HEK293T (cell line): ENCODE data around the gene SNX8.
"Not testable (repeated sequence)": the region's sequence is repeated elsewhere in the genome, so short reads cannot be mapped to it uniquely, and the experiment has no call there.

Experiments
- CTCF ChIA-PET: fragments of 350-600 bp; formaldehyde crosslinking; extraction: SDS; loops from one replicate; lab custom pipeline; 2021; ENCODE audit warnings: antibody characterized with exemption, inconsistent platforms; lab: Yijun Ruan, JAX
- POLR2A ChIA-PET: fragments of 350-600 bp; formaldehyde crosslinking; extraction: SDS; loops from one replicate; lab custom pipeline; 2020; ENCODE audit warnings: antibody characterized with exemption, inconsistent platforms; lab: Yijun Ruan, JAX
- DNase-seq: peaks from one replicate; pipeline ENCODE4 v3.0.0; 2012; ENCODE audit warnings: mixed read lengths; ENCODE audit errors: extremely low spot score
- ARNT ChIP-seq: fragments of 450-650 bp; IDR thresholded peaks from 2 replicates; pipeline ENCODE4 v1.6.1; 2017; ENCODE audit warnings: mild to moderate bottlenecking
- BHLHE40 ChIP-seq: fragments of 450-650 bp; IDR thresholded peaks from 2 replicates; pipeline ENCODE4 v1.6.1; 2016; ENCODE audit warnings: mild to moderate bottlenecking, moderate library complexity, borderline replicate concordance
- CTBP1 ChIP-seq: fragments of 450-650 bp; IDR thresholded peaks from 2 replicates; pipeline ENCODE4 v1.6.1; 2016; ENCODE audit warnings: borderline replicate concordance
- ELF4 ChIP-seq: fragments of 450-650 bp; IDR thresholded peaks from 2 replicates; pipeline ENCODE4 v1.6.1; 2017; ENCODE audit warnings: antibody characterized with exemption
- FOXA1 ChIP-seq: fragments of 450-650 bp; IDR thresholded peaks from 2 replicates; pipeline ENCODE4 v1.6.1; 2016; ENCODE audit warnings: mild to moderate bottlenecking
- FOXK2 ChIP-seq: fragments of 450-650 bp; IDR thresholded peaks from 2 replicates; pipeline ENCODE4 v1.6.1; 2016; ENCODE audit warnings: mild to moderate bottlenecking
- FOXM1 ChIP-seq: fragments of 450-650 bp; IDR thresholded peaks from 2 replicates; pipeline ENCODE4 v1.6.1; 2017; ENCODE audit warnings: mild to moderate bottlenecking, borderline replicate concordance
- HDGF ChIP-seq: fragments of 450-650 bp; IDR thresholded peaks from 2 replicates; pipeline ENCODE4 v1.6.1; 2017; ENCODE audit warnings: antibody characterized with exemption, borderline replicate concordance
- L3MBTL2 ChIP-seq: fragments of 450-650 bp; conservative IDR thresholded peaks from 2 replicates; pipeline ENCODE4 v1.6.1; 2016; ENCODE audit warnings: mild to moderate bottlenecking
- LEF1 ChIP-seq: fragments of 450-650 bp; IDR thresholded peaks from 2 replicates; pipeline ENCODE4 v1.6.1; 2017; ENCODE audit warnings: mild to moderate bottlenecking, borderline replicate concordance
- NFRKB ChIP-seq: fragments of 450-650 bp; IDR thresholded peaks from 2 replicates; pipeline ENCODE4 v1.6.1; 2016; ENCODE audit warnings: mild to moderate bottlenecking, moderate library complexity
- SP1 ChIP-seq: fragments of 450-650 bp; IDR thresholded peaks from 2 replicates; pipeline ENCODE4 v1.6.1; 2017
- SUZ12 ChIP-seq: fragments of 450-650 bp; IDR thresholded peaks from 2 replicates; pipeline ENCODE4 v1.6.1; 2016; ENCODE audit warnings: mild to moderate bottlenecking
- TARDBP ChIP-seq: fragments of 450-650 bp; IDR thresholded peaks from 2 replicates; pipeline ENCODE4 v1.6.1; 2016
- ZNF384 ChIP-seq: fragments of 450-650 bp; IDR thresholded peaks from 2 replicates; pipeline ENCODE4 v1.6.1; 2016
- TF ChIP-seq, protein P1 (sequence below): fragments of 450-650 bp; IDR thresholded peaks from 2 replicates; pipeline ENCODE4 v1.6.1; 2016

SNX8 gene

DNA sequence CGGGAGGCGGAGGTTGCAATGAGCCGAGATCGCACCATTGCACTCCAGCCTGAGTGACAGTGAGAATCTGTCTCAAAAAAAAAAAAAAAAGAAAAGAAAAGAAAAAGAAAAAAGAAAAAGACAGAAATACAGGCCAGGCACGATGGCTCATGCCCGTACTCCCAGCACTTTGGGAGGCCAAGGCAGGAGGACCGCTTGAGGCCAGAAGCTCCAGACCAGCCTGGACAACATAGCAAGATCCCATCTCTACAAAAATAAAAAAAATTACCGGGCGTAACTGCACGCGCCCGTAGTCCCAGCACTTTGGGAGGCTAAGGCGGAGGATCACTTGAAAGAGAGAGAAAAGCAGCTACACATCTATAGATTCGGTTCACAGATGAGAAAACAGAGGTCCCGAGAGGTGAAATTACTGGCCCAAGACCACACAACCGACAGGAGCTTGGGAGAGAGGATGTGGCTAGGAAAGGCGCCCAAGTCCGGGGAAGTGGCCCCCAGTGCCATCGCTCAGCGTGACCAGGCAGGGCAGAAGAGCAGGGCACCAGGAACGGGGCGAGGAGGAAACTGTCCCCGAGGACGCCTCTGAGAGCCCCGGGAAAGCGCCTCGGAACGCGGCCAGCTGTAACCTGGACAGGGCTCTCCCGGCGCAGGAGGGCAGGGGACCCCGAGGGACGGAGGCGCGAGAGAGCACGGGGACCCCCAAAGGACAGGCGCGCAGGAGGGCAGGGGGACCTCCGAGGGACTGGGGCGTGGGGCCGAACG, 612 bp downstream of the SNX8 start:
- ChIA-PET POLR2A (interaction anchor here (1.6 to 1.7 kb wide), 2 partner anchors 9 to 40 kb away, joined by 4 to 5 read pairs; no protein-coding TSS in a partner anchor), CTCF (interaction anchor here (0.6 kb wide), 1 partner anchor 99 kb away, joined by 3 read pairs; no protein-coding TSS in a partner anchor)
- DNase-seq, result peak; percentile 33
- TF ChIP-seq FOXK2 (no peak), FOXA1 (no peak), L3MBTL2 (peak; percentile 41; the same call in 1 of the 2 replicates), LEF1 (no peak)
- TF ChIP-seq, protein P1, sequence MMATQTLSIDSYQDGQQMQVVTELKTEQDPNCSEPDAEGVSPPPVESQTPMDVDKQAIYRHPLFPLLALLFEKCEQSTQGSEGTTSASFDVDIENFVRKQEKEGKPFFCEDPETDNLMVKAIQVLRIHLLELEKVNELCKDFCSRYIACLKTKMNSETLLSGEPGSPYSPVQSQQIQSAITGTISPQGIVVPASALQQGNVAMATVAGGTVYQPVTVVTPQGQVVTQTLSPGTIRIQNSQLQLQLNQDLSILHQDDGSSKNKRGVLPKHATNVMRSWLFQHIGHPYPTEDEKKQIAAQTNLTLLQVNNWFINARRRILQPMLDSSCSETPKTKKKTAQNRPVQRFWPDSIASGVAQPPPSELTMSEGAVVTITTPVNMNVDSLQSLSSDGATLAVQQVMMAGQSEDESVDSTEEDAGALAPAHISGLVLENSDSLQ, result no peak

DNA sequence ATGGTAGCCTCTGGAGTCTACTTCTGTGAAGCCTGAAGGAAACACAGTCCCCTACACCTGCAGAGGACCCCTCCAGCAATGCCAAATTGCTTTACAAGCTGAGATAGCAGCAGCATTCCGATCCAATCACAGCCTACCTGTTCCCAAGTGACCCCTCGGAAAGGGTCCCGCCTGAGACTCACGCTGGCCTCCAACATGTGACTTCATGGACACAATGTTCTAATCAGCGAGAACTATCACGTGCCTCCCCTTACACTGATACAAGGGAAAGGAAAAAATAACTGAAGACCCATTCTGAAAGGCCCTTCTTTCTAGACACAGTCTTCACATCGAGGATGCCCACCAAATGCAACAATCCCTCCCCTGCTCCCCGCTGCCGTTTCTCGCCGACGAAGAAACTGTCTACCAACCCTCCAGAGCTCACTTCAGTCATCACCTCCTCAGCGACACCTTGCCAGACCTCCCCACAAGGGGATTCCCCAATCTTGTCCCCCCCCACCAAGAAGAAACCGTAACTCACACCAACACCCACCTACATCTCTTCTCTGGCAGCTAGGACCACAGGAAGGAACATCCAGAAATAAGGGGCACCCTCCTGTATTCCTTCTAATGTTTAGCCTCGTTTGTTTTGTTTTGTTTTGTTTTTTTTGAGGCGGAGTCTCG, 1.8 kb downstream of the SNX8 start:
- POLR2A ChIA-PET, result no interaction called here
- no peak for DNase-seq
- CTCF ChIA-PET, result interaction anchor here (0.6 kb wide), 1 partner anchor 100 kb away, joined by 3 read pairs; no protein-coding TSS in a partner anchor
- TF ChIP-seq FOXK2 (no peak), NFRKB (no peak), LEF1 (no peak), FOXA1 (no peak), SP1 (no peak), L3MBTL2 (no peak), ZNF384 (no peak), ARNT (no peak), HDGF (no peak), BHLHE40 (no peak), FOXM1 (no peak), ELF4 (no peak), CTBP1 (no peak)

DNA sequence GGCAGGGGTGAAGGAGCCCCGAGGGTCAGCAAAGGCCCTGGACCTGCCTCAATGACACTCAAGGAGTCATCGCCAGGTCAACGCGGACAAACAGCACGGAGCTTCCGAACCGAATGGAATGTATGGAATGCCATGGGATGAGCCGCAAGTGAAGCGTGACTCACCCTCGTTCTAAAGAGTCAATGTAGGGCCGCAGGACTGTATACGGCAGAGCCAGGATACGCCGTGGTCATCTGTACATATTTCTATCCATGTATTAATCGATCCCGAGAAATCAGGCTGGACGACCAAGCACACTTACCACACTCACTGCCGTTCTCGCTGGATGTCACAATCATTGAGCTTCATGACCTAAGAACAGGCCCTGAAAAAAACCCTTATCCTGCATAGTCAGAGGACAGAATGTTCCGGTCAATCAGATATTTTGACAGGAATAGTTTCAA, 4.3 kb downstream of the SNX8 start:
- no peak for TF ChIP-seq ARNT
- no peak for TF ChIP-seq SP1
- TF ChIP-seq HDGF, result no peak
- TF ChIP-seq ELF4, result no peak
- TF ChIP-seq L3MBTL2, result no peak
- no peak for TF ChIP-seq FOXA1
- TF ChIP-seq, protein P1, result no peak
- TF ChIP-seq SUZ12, result no peak
- TF ChIP-seq ZNF384, result no peak
- no peak for TF ChIP-seq LEF1
- TF ChIP-seq TARDBP, result no peak
- no peak for DNase-seq
- ChIA-PET POLR2A (no interaction called here), CTCF (no interaction called here)

DNA sequence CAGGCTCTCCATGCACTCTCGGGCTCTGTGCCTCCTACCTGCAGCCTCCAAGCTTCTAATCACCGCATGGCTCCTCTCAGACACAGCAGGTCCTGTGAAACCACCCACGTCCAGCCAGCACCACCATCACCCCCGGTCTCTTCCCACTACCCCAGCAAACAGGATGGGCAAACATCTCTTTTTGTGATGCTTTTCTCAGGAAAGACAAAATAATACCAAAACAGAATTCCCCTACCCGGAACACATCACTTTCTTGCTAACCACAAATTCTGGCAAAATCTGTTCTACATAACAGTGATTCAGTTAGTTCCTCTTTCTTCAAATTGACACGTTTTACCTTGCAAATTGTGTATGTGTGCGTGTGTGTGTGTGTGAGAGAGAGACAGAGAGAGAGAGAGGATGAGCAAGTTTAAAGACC, 6.5 kb downstream of the SNX8 start:
- DNase-seq, result no peak
- ChIA-PET CTCF (no interaction called here), POLR2A (no interaction called here)
- no peak for TF ChIP-seq TARDBP
- TF ChIP-seq, protein P1, result no peak
- TF ChIP-seq SUZ12, result no peak
- TF ChIP-seq ELF4, result no peak
- no peak for TF ChIP-seq CTBP1
- no peak for TF ChIP-seq ZNF384
- TF ChIP-seq SP1, result no peak
- TF ChIP-seq L3MBTL2, result no peak
- TF ChIP-seq FOXM1, result no peak
- no peak for TF ChIP-seq NFRKB
- no peak for TF ChIP-seq HDGF

DNA sequence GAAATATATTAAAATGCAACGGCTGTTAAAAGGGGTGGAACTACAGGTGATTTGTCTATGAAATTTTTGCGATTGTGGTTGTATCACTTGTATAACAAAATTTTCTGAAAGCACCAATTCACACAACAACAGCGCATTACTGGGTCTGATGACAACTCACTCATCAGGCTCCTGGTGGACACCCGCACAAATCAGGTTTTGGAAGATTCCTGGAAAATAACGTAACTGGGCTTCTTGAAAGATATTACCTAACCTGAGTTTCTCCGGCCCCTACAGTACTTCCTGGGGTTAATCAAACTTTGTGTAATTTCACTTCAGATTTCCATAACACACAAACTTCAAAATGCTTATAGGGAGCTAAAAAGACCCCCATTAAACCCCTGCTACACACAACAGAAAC, 7.6 kb downstream of the SNX8 start:
- ChIA-PET POLR2A (no interaction called here), CTCF (interaction anchor here (1.0 kb wide), 1 partner anchor 59 kb away, joined by 3 read pairs; no protein-coding TSS in a partner anchor)
- DNase-seq, result no peak
- TF ChIP-seq FOXM1 (no peak), L3MBTL2 (no peak), SP1 (no peak), ARNT (no peak), FOXA1 (no peak), ZNF384 (no peak), BHLHE40 (no peak)
- TF ChIP-seq, protein P1, result no peak

DNA sequence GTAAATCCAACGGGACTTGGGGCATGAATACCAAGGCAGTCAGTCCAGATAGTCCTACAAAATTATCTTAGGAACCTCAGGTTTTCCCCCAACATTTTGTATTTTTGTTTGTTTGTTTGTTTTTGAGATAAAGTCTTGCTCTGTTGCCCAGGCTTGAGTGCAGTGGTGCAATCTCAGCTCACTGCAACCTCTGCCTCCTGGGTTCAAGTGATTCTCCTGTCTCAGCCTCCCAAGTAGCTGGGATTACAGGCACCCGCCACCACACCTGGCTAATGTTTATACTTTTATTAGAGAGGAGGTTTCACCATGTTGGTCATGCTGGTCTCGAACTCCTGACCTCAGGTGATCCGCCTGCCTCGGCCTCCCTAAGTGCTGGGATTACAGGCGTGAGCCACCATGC, 9.0 kb downstream of the SNX8 start:
- POLR2A ChIA-PET, result interaction anchor here (2.0 kb wide), 1 partner anchor 9 kb away, joined by 5 read pairs; the partner anchor contains the start of gene SNX8
- CTCF ChIA-PET, DNase-seq: not testable (repeated sequence)

DNA sequence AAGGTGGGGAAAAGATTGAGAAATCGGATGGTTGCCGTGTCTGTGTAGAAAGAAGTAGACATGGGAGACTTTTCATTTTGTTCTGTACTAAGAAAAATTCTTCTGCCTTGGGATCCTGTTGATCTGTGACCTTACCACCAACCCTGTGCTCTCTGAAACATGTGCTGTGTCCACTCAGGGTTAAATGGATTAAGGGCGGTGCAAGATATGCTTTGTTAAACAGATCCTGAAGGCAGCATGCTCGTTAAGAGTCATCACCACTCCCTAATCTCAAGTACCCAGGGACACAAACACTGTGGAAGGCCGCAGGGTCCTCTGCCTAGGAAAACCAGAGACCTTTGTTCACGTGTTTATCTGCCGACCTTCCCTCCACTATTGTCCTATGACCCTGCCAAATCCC, 10.7 kb downstream of the SNX8 start:
- CTCF ChIA-PET, result interaction anchor here (0.7 kb wide), 1 partner anchor 741 kb away, joined by 4 read pairs; no protein-coding TSS in a partner anchor
- POLR2A ChIA-PET, result not testable (repeated sequence)

DNA sequence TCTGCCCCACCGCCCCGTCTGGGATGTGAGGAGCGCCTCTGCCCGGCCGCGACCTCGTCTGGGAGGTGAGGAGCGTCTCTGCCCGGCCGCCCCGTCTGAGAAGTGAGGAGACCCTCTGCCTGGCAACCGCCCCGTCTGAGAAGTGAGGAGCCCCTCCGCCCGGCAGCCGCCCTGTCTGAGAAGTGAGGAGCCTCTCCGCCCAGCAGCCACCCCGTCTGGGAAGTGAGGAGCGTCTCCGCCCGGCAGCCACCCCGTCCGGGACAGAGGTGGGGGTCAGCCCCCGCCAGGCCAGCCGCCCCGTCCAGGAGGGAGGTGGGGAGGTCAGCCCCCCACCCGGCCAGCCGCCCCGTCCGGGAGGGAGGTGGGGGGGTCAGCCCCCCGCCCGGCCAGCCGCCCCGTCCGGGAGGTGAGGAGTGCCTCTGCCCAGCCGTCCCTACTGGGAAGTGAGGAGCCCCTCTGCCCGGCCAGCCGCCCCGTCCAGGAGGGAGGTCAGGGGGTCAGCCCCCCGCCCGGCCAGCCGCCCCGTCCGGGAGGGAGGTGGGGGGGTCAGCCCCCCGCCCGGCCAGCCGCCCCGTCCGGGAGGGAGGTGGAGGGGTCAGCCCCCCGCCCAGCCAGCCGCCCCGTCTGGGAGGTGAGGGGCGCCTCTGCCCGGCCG, 11.4 kb downstream of the SNX8 start:
- POLR2A ChIA-PET, result not testable (repeated sequence)

More for the DNA sequence above, 10.7 kb downstream of the SNX8 start:
- DNase-seq, result not testable (repeated sequence)

More for the DNA sequence above, 11.4 kb downstream of the SNX8 start:
- CTCF ChIA-PET, DNase-seq: not testable (repeated sequence)
